HG03108 (cell line): ENCODE data around the gene TMEM125.

Experiments
- ATAC-seq: cut with Tn5 transposase; IDR thresholded peaks from one replicate; pipeline ENCODE4 v1.9.1; 2021; ENCODE audit warnings: moderate library complexity; ENCODE audit not compliant: unreplicated experiment

TMEM125 gene

DNA sequence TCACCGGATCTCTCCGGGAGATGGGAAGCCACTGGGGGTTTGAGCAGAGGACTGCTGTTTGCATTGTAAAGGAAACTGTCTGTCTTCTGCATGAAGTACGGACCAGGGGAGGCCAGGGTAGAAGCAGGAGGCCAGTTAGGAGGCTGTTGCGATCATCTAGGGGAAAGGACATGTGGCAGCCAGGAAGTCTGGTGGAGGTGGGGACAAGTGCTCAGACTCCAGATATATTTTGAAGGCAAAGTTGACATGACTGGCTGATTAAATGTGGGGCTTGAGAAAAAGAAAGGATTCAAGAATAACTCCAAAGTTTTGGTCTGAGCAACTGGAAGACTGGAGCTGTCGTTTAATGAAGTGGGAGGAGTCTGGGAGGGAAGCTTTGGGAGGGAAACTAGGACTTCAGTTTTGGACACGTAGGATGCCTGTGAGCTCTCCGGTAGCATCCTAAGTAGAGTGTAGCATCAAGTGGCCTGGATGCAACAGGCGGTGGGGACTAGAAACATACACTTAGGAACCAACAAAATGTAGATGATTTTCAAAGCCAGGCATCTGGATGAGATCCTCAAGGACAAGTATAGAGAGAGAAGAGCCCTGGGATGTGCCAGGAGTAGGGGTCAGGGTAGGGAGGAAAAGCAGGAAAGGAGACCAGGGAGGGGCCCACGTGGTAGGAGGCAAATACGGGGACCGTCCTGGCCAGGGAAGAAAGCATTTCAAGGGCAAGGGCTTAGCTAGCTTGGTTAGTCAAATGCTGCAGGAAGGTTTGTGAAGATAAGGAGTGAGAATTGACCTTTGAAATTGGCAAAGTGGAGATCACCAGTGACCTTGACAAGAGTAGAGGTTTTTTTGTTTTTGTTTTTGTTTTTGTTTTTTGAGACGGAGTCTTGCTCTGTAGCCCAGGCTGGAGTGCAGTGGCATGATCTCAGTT lies 19.3 kb downstream of the TMEM125 start:
- no peak for ATAC-seq

- no peak for ATAC-seq
These were observed 22.4 kb downstream of the TMEM125 start for GRCh38 chr1:43292216-43292615.

- no peak for ATAC-seq
These were observed 22.9 kb downstream of the TMEM125 start for GRCh38 chr1:43292679-43293078.

DNA sequence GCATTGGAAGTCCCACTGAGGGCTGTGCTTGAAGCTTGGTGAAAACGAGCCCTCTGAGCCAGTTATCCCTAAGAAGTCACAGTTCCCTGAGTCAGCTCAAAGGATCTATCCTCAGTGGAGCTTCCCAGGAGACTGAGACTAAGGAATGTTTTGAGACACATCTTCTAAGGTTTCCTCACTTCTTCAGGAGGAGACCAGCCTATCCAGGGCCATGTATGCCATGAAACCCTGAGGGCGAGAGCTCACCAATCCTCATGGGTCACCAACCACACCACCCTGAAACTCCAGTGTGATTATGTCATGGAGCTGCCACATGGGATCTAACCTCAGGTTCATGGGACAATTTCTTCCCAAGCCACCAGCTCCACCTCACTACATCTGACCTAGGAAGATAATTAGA lies 23.4 kb downstream of the TMEM125 start:
- ATAC-seq = no peak

DNA sequence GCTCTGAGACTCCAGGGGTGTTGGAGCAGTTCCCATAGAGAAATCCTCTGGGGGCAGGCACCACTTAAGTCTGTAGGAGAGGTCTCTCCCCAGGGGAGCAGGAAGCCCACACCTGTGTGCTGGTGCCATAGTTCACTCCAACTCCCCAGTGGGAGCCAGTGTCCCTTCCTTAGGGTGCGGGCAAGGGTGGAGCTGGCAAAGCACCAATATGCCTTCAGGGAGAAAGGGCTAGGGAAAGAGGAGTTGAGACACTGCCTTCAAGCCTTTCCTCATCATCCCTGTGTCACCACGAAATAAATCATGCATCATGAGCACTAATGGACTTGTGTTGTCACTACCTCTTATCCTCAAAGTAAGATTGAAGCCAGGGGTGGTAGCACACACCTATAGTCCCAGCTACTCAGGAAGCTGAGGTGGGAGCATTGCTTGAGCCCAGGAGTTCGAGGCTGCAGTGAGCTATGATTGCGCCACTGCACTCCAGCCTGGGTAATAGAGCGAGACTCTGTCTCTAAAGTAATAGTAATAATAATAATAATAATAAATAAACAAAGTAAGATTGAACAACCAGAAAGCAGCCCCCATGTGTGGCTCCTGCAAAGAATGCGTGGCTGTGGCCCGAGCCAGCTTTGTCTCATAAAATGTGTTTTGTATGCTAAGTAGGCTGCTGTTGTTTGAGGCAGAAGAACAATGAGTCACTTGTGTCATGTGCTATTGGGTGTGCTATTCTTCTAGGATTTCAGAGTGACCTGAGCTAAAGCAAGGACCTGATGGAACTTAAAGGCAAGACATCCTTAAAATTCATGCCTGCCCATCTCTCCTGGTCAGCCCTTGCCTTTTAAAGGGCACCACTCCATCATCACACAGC lies 24.3 kb downstream of the TMEM125 start:
- ATAC-seq = no peak

DNA sequence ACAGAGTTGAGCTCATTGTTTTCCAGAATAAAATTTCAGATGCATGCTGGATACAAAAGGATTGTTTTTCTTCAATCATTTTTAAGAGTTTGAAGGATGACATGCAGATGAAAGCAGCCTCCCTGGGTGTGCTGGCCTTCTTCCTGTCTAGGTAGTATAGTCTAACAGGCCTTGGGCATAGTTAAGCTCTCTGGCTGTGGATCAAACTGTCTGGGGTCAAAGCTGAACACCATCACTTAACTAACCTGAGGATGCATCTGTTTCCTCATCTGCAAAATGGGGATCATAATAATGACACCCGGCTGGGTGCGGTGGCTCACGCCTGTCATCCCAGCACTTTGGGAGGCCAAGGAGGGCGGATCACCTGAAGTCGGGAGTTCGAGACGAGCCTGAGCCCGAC lies 25.0 kb downstream of the TMEM125 start:
- ATAC-seq = no peak

GRCh38 chr1:43296207-43296606 lies 26.4 kb downstream of the TMEM125 start:
- no peak for ATAC-seq

DNA sequence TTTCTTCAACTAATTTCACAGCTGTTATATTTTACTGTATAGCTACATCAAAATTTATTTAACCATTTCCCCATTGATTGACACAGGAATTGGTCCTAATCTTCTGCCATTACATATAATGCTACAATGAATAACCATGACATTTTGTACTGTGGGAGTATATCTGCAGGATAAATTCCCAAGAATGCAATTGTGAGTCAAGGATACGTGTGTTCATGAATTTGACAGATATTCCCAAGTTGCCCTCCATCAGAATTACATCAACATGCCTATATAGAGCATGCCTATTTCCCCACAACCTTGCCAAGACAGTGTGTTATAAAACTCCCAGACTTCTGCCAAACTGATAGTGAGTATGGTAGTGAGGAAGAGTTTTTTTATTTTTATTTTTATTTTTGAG lies 28.3 kb downstream of the TMEM125 start:
- no peak for ATAC-seq

DNA sequence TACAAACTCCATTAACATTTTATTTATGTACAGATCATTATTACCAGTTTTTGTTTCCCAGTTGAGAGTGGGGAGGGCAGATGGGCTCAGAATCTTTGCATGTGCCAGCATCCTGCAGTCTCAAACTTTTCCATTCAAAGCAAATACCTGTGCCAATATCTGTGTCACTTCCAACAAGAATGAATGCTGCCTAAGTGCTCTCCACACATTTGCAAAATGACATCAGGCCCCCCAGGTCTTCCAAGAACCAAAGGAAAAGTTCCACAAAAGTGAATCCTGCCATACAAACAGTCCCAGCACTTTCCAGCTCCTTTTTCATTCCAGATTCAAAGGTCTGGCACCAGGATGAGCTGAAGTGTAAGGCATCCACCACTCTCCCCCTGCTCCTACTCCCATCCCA lies 29.3 kb downstream of the TMEM125 start:
- ATAC-seq = no peak

- no peak for ATAC-seq
These were observed 30.8 kb downstream of the TMEM125 start, which contains the start of gene TIE1 for GRCh38 chr1:43300378-43301094. Gene TIE1 (plus strand): TSS chr1:43300982. CDS start chr1:43301072, 90 bp downstream.

DNA sequence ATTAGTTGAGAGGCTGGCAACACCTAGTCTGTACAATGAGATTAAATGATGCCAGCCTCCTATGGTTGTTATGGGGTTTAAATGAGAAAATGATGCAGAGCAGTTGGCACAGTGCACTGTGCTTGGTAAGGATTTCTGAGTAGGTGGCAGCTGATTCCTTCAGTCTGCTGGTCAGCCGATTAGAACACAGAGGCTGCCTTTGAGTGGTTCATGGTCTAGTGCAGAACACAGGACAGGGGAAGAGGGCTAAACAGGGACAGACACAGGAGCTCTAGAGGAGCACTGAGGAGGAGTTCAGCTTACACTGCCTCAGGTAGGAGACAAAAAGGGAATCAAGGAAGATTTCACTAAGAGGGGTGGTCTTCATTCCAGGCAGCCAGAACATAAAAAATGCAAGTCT lies 32.4 kb downstream of the TMEM125 start:
- no peak for ATAC-seq

GRCh38 chr1:43302721-43303470 lies 33.1 kb downstream of the TMEM125 start:
- no peak for ATAC-seq

DNA sequence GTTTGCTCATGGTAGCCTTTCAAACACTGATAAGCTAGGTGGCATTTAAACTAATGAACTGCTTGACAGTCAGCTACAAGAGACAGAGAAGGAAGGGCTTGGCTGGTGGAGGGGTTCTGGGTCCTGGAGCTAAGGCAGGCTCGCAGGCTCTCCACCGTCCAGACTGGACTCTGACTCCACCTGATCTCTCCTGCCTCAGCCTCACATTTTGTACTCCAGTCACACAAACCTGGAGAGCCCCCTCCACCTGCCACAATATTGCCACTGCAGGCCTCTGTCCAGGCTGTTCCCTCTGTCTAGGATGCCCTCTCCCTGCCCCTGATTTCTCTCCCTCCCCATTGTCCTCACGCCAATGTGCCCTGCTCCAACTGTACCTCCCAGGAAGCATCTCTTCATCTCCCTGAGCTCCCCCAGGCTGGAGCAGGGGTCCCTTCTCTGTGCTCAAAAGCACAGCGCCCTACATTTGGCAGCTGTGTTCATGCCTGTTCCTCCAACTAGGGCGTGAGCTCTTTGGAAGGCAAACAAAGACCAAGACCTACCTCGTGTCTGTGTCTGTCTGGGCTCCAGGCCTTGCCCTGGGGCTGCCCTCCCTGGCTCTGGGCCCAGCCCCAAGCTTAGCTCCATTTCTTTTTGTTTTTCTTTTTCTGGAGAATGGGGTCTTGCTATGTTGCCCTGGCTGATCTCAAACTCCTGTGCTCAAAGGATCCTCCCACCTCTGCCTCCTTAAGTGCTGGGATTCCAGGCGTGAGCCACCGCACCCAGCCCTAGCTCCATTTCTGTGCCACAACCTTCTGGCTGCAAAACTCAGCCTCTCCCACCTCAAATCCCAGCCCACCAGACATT lies 33.9 kb downstream of the TMEM125 start:
- no peak for ATAC-seq

DNA sequence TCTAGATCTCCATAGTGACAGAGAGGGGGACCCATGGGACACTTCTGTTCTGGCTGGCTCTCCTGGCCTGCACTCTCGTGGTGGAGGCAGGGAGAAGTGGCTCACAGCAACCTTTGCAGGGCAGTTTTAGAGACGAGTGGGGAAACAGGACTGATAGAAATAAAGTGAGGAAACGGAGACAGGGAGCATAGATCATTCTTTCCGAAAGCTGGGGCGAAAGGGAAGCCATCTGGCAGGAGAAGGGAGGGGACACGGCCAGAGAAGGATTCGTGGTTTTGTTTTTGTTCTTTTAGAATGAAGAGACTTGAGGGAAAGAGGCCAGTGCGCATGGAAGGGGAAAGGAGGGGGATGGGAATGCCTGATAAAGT lies 34.5 kb downstream of the TMEM125 start:
- ATAC-seq = no peak

DNA sequence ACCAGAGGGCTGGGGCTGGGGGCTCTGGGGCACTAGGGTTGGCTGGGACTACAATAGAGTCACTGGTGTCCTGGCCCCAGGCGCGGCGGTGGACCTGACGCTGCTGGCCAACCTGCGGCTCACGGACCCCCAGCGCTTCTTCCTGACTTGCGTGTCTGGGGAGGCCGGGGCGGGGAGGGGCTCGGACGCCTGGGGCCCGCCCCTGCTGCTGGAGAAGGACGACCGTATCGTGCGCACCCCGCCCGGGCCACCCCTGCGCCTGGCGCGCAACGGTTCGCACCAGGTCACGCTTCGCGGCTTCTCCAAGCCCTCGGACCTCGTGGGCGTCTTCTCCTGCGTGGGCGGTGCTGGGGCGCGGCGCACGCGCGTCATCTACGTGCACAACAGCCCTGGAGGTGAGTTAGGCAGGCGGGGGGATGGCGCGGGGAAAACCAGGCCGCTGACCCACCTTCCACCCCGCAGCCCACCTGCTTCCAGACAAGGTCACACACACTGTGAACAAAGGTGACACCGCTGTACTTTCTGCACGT lies 35.1 kb downstream of the TMEM125 start:
- ATAC-seq = no peak

DNA sequence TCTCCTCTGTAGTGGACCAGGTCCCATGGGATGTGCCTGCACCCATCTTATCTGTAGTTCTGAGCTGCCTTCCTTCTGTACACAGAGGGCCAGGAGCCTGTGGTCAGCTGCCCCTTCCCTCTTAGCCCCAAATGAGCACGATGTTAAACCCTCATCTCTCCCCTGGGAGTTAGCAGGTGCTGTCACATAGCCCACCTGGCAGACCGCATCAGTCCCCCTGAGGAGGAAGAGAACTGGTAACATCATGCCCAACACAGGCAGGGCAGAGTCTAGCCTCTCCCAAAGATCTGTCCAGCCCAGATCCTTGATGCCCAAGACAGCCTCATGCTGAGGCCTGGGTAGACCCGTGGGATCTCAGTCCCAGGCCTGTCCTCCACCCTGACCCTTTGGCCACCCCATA lies 35.7 kb downstream of the TMEM125 start:
- no peak for ATAC-seq

DNA sequence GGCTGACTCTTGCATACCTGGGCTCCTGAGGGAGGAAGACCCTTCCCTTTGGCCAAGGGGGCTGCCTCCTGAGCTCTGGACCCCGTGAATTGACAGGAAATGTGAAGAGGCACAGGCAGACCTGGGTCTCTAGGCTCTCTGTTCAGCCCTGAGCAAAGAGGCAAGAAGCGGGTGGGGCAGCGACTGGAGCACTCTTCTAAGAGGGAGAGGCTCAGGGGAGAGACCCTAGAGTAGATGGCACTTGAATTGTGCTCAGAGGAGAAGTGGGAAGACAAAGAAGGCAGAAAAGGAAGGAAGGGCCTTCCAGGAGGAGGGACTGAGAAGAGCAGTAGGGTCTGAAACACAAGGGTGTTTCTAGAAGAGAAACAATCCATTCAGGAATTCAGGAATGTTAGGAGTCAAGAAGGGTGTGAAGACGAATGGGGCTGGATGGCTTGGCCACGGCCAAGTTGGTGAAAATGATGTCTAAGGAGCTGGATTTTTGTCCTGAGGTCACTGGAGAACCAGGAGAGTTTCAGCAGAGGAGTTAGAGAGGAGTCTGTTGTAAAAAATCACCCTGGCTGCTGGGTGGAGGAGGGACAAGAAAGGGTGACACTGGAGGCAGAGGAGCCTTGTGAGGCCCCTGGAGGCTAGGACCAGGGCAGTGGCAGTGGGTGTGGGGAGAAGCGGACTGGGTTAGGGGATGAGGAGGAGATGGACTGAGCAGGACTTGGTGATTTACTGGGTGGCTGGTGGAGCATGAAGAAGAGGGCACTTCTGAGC lies 36.3 kb downstream of the TMEM125 start:
- ATAC-seq = no peak

DNA sequence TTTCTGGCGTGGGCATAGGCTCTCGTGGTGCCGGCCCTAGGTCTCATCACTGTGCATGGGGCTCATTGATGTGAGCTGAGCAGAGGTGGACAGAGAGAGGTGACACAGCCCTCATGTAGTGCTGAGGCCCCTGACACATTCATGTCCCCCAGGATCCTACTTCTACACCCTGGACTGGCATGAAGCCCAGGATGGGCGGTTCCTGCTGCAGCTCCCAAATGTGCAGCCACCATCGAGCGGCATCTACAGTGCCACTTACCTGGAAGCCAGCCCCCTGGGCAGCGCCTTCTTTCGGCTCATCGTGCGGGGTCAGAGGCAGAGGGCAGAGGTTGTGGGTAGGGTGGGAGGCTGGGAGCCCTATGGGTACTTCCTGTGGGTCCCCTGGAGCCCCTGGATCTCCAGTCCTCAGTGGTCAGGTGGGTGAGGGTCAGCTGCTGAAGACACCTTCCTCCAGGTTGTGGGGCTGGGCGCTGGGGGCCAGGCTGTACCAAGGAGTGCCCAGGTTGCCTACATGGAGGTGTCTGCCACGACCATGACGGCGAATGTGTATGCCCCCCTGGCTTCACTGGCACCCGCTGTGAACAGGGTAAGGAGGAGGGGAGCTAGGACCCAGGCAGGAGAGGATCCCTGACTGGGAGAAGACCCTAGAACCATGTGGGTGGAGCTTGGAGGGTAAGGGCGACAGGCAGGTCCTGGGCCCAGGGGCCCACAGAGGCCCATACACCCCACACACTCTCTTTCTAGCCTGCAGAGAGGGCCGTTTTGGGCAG lies 37.1 kb downstream of the TMEM125 start:
- ATAC-seq = no peak
